Activated T-helper 2 cell treated with anti-CD3 and anti-CD28 coated beads, Interferon-gamma antibody, Interleukin-2, Interleukin-4, amounts not matched to agents 10 μg/mL and 5 μg/mL and 100 μg/mL, durations not matched to agents 14 hours and 24 hours and 36 hours (primary cell): ENCODE results near the gene OPCML. TPM values are rescaled to one million over a fixed set of nuclear protein-coding genes. Genes with fewer than 3 reads are reported as not detected.
A peak's percentile ranks its signal among the peaks of the same experiment; 100 is the strongest.

Source experiments
- DNase-seq: peaks from one replicate; pipeline ENCODE4 v3.0.0; 2021; ENCODE audit warnings: low spot score
- H3K27ac Mint-ChIP-seq: one replicate; pipeline ENCODE4 v1.8.0; 2021; ENCODE audit warnings: mixed read lengths
- H3K27me3 Mint-ChIP-seq: one replicate; pipeline ENCODE4 v1.8.0; 2021; ENCODE audit warnings: low read depth, mixed read lengths
- H3K36me3 Mint-ChIP-seq: one replicate; pipeline ENCODE4 v1.8.0; 2021; ENCODE audit warnings: low read depth, mixed read lengths
- H3K4me1 Mint-ChIP-seq: one replicate; pipeline ENCODE4 v1.8.0; 2021; ENCODE audit warnings: low read depth, mixed read lengths
- H3K4me3 Mint-ChIP-seq: one replicate; pipeline ENCODE4 v1.8.0; 2021; ENCODE audit warnings: low read depth, mild to moderate bottlenecking, moderate library complexity, mixed read lengths
- H3K9me3 Mint-ChIP-seq: one replicate; pipeline ENCODE4 v1.8.0; 2021; ENCODE audit warnings: mixed read lengths
- intact Hi-C: fragments of 100-400 bp; cut with micrococcal nuclease; formaldehyde crosslinking; loops from one replicate; pipeline ENCODE4 v1.15.1; 2023
- total RNA-seq: library from RNA; stranded (reverse); gene quantifications from 2 replicates; pipeline ENCODE4 v1.2.3, GENCODE V29; 2022

OPCML gene
- total RNA-seq, 1 donor from 2014 or later, result not detected

- intact Hi-C loops, result no loop called here
- Mint-ChIP-seq H3K27me3 (no peaks in the 10 kb centered on the region), H3K36me3 (no peaks in the 10 kb centered on the region), H3K4me1 (peaks cover 4% of the 10 kb centered on the region), H3K9me3 (peaks cover 8% of the 10 kb centered on the region), H3K4me3 (no peak overlapping the region), H3K27ac (peak overlapping the region; percentile 33)
- DNase-seq, result no peak
Observed at GRCh38 chr11:133269267-133269666, 263.0 kb downstream of the OPCML start.

- Mint-ChIP-seq H3K4me3 (no peak overlapping the region), H3K27ac (no peak overlapping the region), H3K4me1 (peaks cover 4% of the 10 kb centered on the region), H3K36me3 (no peaks in the 10 kb centered on the region), H3K27me3 (no peaks in the 10 kb centered on the region), H3K9me3 (peaks cover 8% of the 10 kb centered on the region)
- intact Hi-C loops, result no loop called here
- DNase-seq, result no peak
Observed at GRCh38 chr11:133266986-133267385, 265.3 kb downstream of the OPCML start.

GRCh38 chr11:133265530-133266035, 266.7 kb downstream of the OPCML start:
- H3K27me3 Mint-ChIP-seq, result no peaks in the 10 kb centered on the region
- no peaks in the 10 kb centered on the region for H3K36me3 Mint-ChIP-seq
- H3K9me3 Mint-ChIP-seq, result peaks cover 8% of the 10 kb centered on the region
- H3K4me3 Mint-ChIP-seq, result no peak overlapping the region
- no peak overlapping the region for H3K27ac Mint-ChIP-seq
- peaks cover 4% of the 10 kb centered on the region for H3K4me1 Mint-ChIP-seq
- DNase-seq, result no peak
- intact Hi-C loops, result no loop called here

- Mint-ChIP-seq H3K27ac (no peak overlapping the region), H3K9me3 (peaks cover 12% of the 10 kb centered on the region), H3K4me1 (no peaks in the 10 kb centered on the region), H3K27me3 (no peaks in the 10 kb centered on the region), H3K36me3 (no peaks in the 10 kb centered on the region), H3K4me3 (no peak overlapping the region)
- no peak for DNase-seq
- intact Hi-C loops, result no loop called here
Observed at GRCh38 chr11:133263332-133263731, 269.0 kb downstream of the OPCML start.

GRCh38 chr11:133258751-133259150, 273.6 kb downstream of the OPCML start:
- peaks cover 4% of the 10 kb centered on the region for H3K9me3 Mint-ChIP-seq
- H3K27ac Mint-ChIP-seq, result no peak overlapping the region
- no peaks in the 10 kb centered on the region for H3K36me3 Mint-ChIP-seq
- no peaks in the 10 kb centered on the region for H3K27me3 Mint-ChIP-seq
- intact Hi-C loops, result no loop called here
- H3K4me3 Mint-ChIP-seq, result no peak overlapping the region
- DNase-seq, result no peak
- H3K4me1 Mint-ChIP-seq, result no peaks in the 10 kb centered on the region

- intact Hi-C loops, result no loop called here
- H3K4me1 Mint-ChIP-seq, result no peaks in the 10 kb centered on the region
- H3K36me3 Mint-ChIP-seq, result no peaks in the 10 kb centered on the region
- no peaks in the 10 kb centered on the region for H3K27me3 Mint-ChIP-seq
- H3K27ac Mint-ChIP-seq, result no peak overlapping the region
- H3K9me3 Mint-ChIP-seq, result peaks cover under 1% of the 10 kb centered on the region
- no peak overlapping the region for H3K4me3 Mint-ChIP-seq
- no peak for DNase-seq
Observed at GRCh38 chr11:133254601-133255000, 277.7 kb downstream of the OPCML start.

- no peak overlapping the region for H3K27ac Mint-ChIP-seq
- H3K4me3 Mint-ChIP-seq, result no peak overlapping the region
- no peaks in the 10 kb centered on the region for H3K9me3 Mint-ChIP-seq
- DNase-seq, result no peak
- intact Hi-C loops, result no loop called here
- H3K4me1 Mint-ChIP-seq, result no peaks in the 10 kb centered on the region
- no peaks in the 10 kb centered on the region for H3K36me3 Mint-ChIP-seq
- no peaks in the 10 kb centered on the region for H3K27me3 Mint-ChIP-seq
Observed at GRCh38 chr11:133253570-133253969, 278.7 kb downstream of the OPCML start.

GRCh38 chr11:133251841-133252240, 280.5 kb downstream of the OPCML start:
- H3K27me3 Mint-ChIP-seq, result no peaks in the 10 kb centered on the region
- H3K4me1 Mint-ChIP-seq, result no peaks in the 10 kb centered on the region
- no peaks in the 10 kb centered on the region for H3K9me3 Mint-ChIP-seq
- no peak overlapping the region for H3K4me3 Mint-ChIP-seq
- no peaks in the 10 kb centered on the region for H3K36me3 Mint-ChIP-seq
- intact Hi-C loops, result no loop called here
- DNase-seq, result no peak
- H3K27ac Mint-ChIP-seq, result no peak overlapping the region

GRCh38 chr11:133249530-133249929, 282.8 kb downstream of the OPCML start:
- Mint-ChIP-seq H3K4me3 (no peak overlapping the region), H3K36me3 (no peaks in the 10 kb centered on the region), H3K9me3 (no peaks in the 10 kb centered on the region), H3K27me3 (no peaks in the 10 kb centered on the region), H3K27ac (no peak overlapping the region), H3K4me1 (no peaks in the 10 kb centered on the region)
- no peak for DNase-seq
- intact Hi-C loops, result no loop called here

- Mint-ChIP-seq H3K4me1 (no peaks in the 10 kb centered on the region), H3K27me3 (no peaks in the 10 kb centered on the region), H3K9me3 (no peaks in the 10 kb centered on the region), H3K36me3 (no peaks in the 10 kb centered on the region), H3K27ac (no peak overlapping the region), H3K4me3 (no peak overlapping the region)
- intact Hi-C loops, result no loop called here
- no peak for DNase-seq
Observed at GRCh38 chr11:133249065-133249464, 283.2 kb downstream of the OPCML start.

GRCh38 chr11:133243832-133244231, 288.5 kb downstream of the OPCML start:
- Mint-ChIP-seq H3K27me3 (no peaks in the 10 kb centered on the region), H3K27ac (no peak overlapping the region), H3K36me3 (no peaks in the 10 kb centered on the region), H3K4me3 (no peak overlapping the region), H3K4me1 (no peaks in the 10 kb centered on the region), H3K9me3 (no peaks in the 10 kb centered on the region)
- intact Hi-C loops, result no loop called here
- DNase-seq, result no peak

GRCh38 chr11:133240908-133241655, 291.2 kb downstream of the OPCML start:
- Mint-ChIP-seq H3K4me3 (no peak overlapping the region), H3K27ac (no peak overlapping the region), H3K27me3 (no peaks in the 10 kb centered on the region), H3K9me3 (no peaks in the 10 kb centered on the region), H3K36me3 (no peaks in the 10 kb centered on the region), H3K4me1 (no peaks in the 10 kb centered on the region)
- intact Hi-C loops, result no loop called here
- no peak for DNase-seq

- no peak for DNase-seq
- no peaks in the 10 kb centered on the region for H3K9me3 Mint-ChIP-seq
- no peak overlapping the region for H3K4me3 Mint-ChIP-seq
- H3K36me3 Mint-ChIP-seq, result no peaks in the 10 kb centered on the region
- no peaks in the 10 kb centered on the region for H3K27me3 Mint-ChIP-seq
- H3K27ac Mint-ChIP-seq, result no peak overlapping the region
- intact Hi-C loops, result no loop called here
- H3K4me1 Mint-ChIP-seq, result no peaks in the 10 kb centered on the region
Observed at GRCh38 chr11:133239575-133239974, 292.7 kb downstream of the OPCML start.
